K562 (cell line): Measurements from ENCODE around the gene RELA. TPM values are rescaled to one million over a fixed set of nuclear protein-coding genes. Genes with fewer than 3 reads are reported as not detected.

Experiments used
- ATAC-seq: fragments of 200-7000 bp; cut with Tn5 transposase; 3 replicates; pipeline ENCODE4 v1.9.1; 2020; ENCODE audit warnings: moderate library complexity
- BruUV-seq: library from RNA; stranded (reverse); fragments of 400-500 nt; replicated peaks from 2 replicates; lab custom pipeline; 2021; lab: Mats Ljungman, UMichigan
- CTCF ChIA-PET: fragments of 300-600 bp; formaldehyde crosslinking; extraction: SDS; loops from one replicate; lab custom pipeline; 2021; ENCODE audit warnings: low intra/inter-chr PET ratio; lab: Yijun Ruan, JAX
- POLR2A ChIA-PET: fragments of 300-600, 350-650 bp; sonication (Branson Sonifier 250); formaldehyde crosslinking; extraction: SDS; loops from one replicate; lab custom pipeline; 2021; ENCODE audit warnings: antibody characterized with exemption, inconsistent platforms; lab: Yijun Ruan, JAX
- DNase-seq, 4 experiments: peaks; one replicate each; pipeline versions ENCODE4 v3.0.0 to v3.0.0-alpha.2; 2011 to 2018; ENCODE audit warnings: low spot score in 3 of 4, mixed read lengths in 3 of 4; ENCODE audit errors: extremely low read depth in 1 of 4
- FAIRE-seq: peaks from 2 replicates; lab custom pipeline; 2011; peaks lifted over from hg19 to GRCh38; lab: Jason Lieb, UNC
- H2AFZ ChIP-seq: 2 replicates; pipeline ENCODE4 v1.6.0; 2011; ENCODE audit warnings: low read depth, low read length, control low read depth, inconsistent platforms
- H3K27ac ChIP-seq: fragments of 200-600 bp; 3 replicates; pipeline ENCODE4 v1.8.0; 2011; ENCODE audit warnings: low read depth, mild to moderate bottlenecking, control low read depth, inconsistent platforms, low read length, moderate library complexity, mixed read lengths; ENCODE audit errors: extremely low read depth
- H3K27me3 ChIP-seq, 2 experiments: fragments of 300-600 bp in 1 of 2; 2 replicates in 1 of 2; 3 replicates in 1 of 2; pipeline versions ENCODE4 v1.6.0 to v1.8.0; 2011; ENCODE audit warnings: inconsistent platforms in 2 of 2, low read length in 2 of 2, mild to moderate bottlenecking in 1 of 2, mixed read lengths in 1 of 2, moderate library complexity in 1 of 2; ENCODE audit not compliant: control insufficient read depth in 2 of 2, insufficient read depth in 2 of 2
- H3K36me3 ChIP-seq: fragments of 300-600 bp; 3 replicates; pipeline ENCODE4 v1.8.0; 2011; ENCODE audit warnings: mild to moderate bottlenecking, low read length, inconsistent platforms; ENCODE audit not compliant: control insufficient read depth, insufficient read depth
- H3K4me1 ChIP-seq, 2 experiments: fragments of 200-600 bp in 1 of 2; replicated peaks in 1 of 2; 2 replicates in 1 of 2; 3 replicates in 1 of 2; pipeline versions ENCODE4 v1.5.1 to v1.8.0; 2011; ENCODE audit warnings: inconsistent platforms in 2 of 2, low read length in 2 of 2, mild to moderate bottlenecking in 1 of 2, mixed read lengths in 1 of 2, moderate library complexity in 1 of 2; ENCODE audit not compliant: control insufficient read depth in 2 of 2, insufficient read depth in 2 of 2
- H3K4me2 ChIP-seq: 2 replicates; pipeline ENCODE4 v1.6.1; 2011; ENCODE audit warnings: low read length, control low read depth, inconsistent platforms, mixed read lengths; ENCODE audit not compliant: insufficient read depth
- H3K4me3 ChIP-seq: fragments of 200-600 bp; sonication (generic), shearing (Covaris generic); 2 replicates; pipeline ENCODE4 v1.5.1; 2016; ENCODE audit warnings: control low read depth, inconsistent platforms
- H3K79me2 ChIP-seq: fragments of 200-600 bp; 3 replicates; pipeline ENCODE4 v1.8.0; 2011; ENCODE audit warnings: low read length, inconsistent platforms; ENCODE audit not compliant: control insufficient read depth, insufficient read depth
- H3K9ac ChIP-seq, 2 experiments: 2 replicates each; pipeline versions ENCODE4 v1.6.0 to v1.6.1; 2011; ENCODE audit warnings: low read depth in 2 of 2, low read length in 2 of 2, control low read depth in 1 of 2, inconsistent platforms in 1 of 2, mild to moderate bottlenecking in 1 of 2, mixed read lengths in 1 of 2; ENCODE audit not compliant: insufficient read depth in 1 of 2
- H3K9me1 ChIP-seq: one replicate; pipeline ENCODE4 v1.6.0; 2011; ENCODE audit warnings: inconsistent platforms, mild to moderate bottlenecking, low read length, moderate library complexity; ENCODE audit not compliant: control insufficient read depth, insufficient read depth
- H3K9me3 ChIP-seq: replicated peaks from 2 replicates; pipeline ENCODE4 v1.5.1; 2011; ENCODE audit warnings: low read depth, low read length, inconsistent platforms; ENCODE audit not compliant: control insufficient read depth, insufficient read depth
- H4K20me1 ChIP-seq: replicated peaks from 2 replicates; pipeline ENCODE4 v1.6.1; 2011; ENCODE audit warnings: low read length, inconsistent platforms, mixed read lengths; ENCODE audit not compliant: control insufficient read depth, insufficient read depth
- ARID4B ChIP-seq: sonication (generic); formaldehyde crosslinking; IDR thresholded peaks from 2 replicates; pipeline ENCODE4 v1.8.0; 2022; ENCODE audit warnings: mild to moderate bottlenecking, missing genetic modification reagents
- IRF1 ChIP-seq: sonication (generic); formaldehyde crosslinking; IDR thresholded peaks from 2 replicates; pipeline ENCODE4 v1.8.0; 2022; ENCODE audit warnings: missing genetic modification reagents, mild to moderate bottlenecking, borderline replicate concordance
- MGA ChIP-seq: fragments of 450-650 bp; IDR thresholded peaks from 2 replicates; pipeline ENCODE4 v1.6.1; 2016; ENCODE audit warnings: mild to moderate bottlenecking, moderate library complexity
- WGBS: fragments of 100-300 bp; shearing (Covaris generic); methylation state at CpG from one replicate; pipeline ENCODE4 v1.1.6; 2016; ENCODE audit warnings: low coverage, mixed read lengths; ENCODE audit not compliant: insufficient coverage; ENCODE audit errors: missing lambda C conversion rate; 5-methylcytosine and 5-hydroxymethylcytosine counted together
- in situ Hi-C: fragments of 300-500 bp; cut with MboI; formaldehyde crosslinking; loops from 4 replicates; pipeline ENCODE4 v1.15.0; 2018; ENCODE audit warnings: inconsistent platforms, mixed read lengths
- intact Hi-C: fragments of 100-400 bp; cut with micrococcal nuclease; formaldehyde crosslinking; loops from 2 replicates; pipeline ENCODE4 v1.14.2; 2022
- polyA plus RNA-seq, 8 experiments: library from polyadenylated mRNA; depleted of rRNA in 4 of 8; stranded (reverse) in 5 of 8; unstranded in 3 of 8; fragments of >200 nt; fragmentation: Nextera tagmentation in 2 of 8; fragmentation: Illumina TruSeq in 1 of 8; extraction: Ambion mirVana in 2 of 8; extraction: Trizol in 1 of 8; gene quantifications; 2 replicates each; pipeline versions ENCODE4 v1.2.1 to v1.2.3, GENCODE V29; 2011 to 2014; ENCODE audit warnings: inconsistent platforms in 1 of 8, missing spikeins in 1 of 8
- total RNA-seq, 7 experiments: library from RNA; depleted of rRNA in 6 of 7; stranded (reverse); fragments of >200 nt in 6 of 7; fragmentation: Illumina TruSeq in 2 of 7; extraction: Trizol in 2 of 7; gene quantifications; 2 replicates each; pipeline versions ENCODE4 v1.2.1 to v1.2.3, GENCODE V29; 2011 to 2021; ENCODE audit warnings: low replicate concordance in 1 of 7

Gene RELA
- total and polyA plus RNA-seq, 9 of the 15 experiments (the other 6 are each of a cell fraction or from before 2014, with no cell fraction given), result 6.0 to 67.4 (median 20.6) TPM

GRCh38 chr11:65641297-65642013, 21.3 kb downstream of the RELA start:
- no peaks in the 10 kb centered on the region for H3K9me3 ChIP-seq
- H3K4me1 ChIP-seq, result peaks cover 24 to 86% of the 10 kb centered on the region in 2 experiments
- no peak overlapping the region for H2AFZ ChIP-seq
- peaks cover 3% of the 10 kb centered on the region; the same call in 1 of the 2 replicates for H4K20me1 ChIP-seq
- intact Hi-C loops, result no loop called here
- H3K9me1 ChIP-seq, result peaks cover 4% of the 10 kb centered on the region
- H3K27me3 ChIP-seq, result no peaks in the 10 kb centered on the region
- no peak overlapping the region for H3K27ac ChIP-seq
- peaks cover 68% of the 10 kb centered on the region; the same call in 2 of the 3 replicates for H3K36me3 ChIP-seq
- DNase-seq (no peak), FAIRE-seq (no peak), ATAC-seq (no peak)
- ChIA-PET CTCF (no interaction called here), POLR2A (interaction anchor here (0.8 to 6.2 kb wide), 2 partner anchors 9 to 10 kb away, joined by 3 to 56 read pairs; no protein-coding TSS in a partner anchor)
- no TSS peak for BruUV-seq
- H3K79me2 ChIP-seq, result peaks cover 20% of the 10 kb centered on the region
- no peak overlapping the region for H3K4me2 ChIP-seq
- WGBS, result 92% methylated on average over 14 of the region's 16 CpGs
- in situ Hi-C loops, result no loop called here
- H3K4me3 ChIP-seq, result no peak overlapping the region
- H3K9ac ChIP-seq, result peak overlapping the region in 1 of 2 experiments; percentile 38; a peak in 1 of 4 replicates
- no peak for TF ChIP-seq ARID4B (CRISPR knock-in tag)
- no peak for TF ChIP-seq IRF1 (CRISPR knock-in tag)
- no peak for TF ChIP-seq MGA
